ENCODE data around the gene SRC. TPM values are rescaled to one million over a fixed set of nuclear protein-coding genes. Genes with fewer than 3 reads are reported as not detected.
A peak's percentile ranks its signal among the peaks of the same experiment; 100 is the strongest.

SRC gene
- polyA plus RNA-seq, 1 of the 3 experiments (the other 2 are of a cell fraction), result 23.8 TPM

GRCh38 chr20:37393863-37394542 lies 48.1 kb downstream of the SRC start:
- H3K27ac ChIP-seq (ENCODE audit: low read depth in 2 of 2, low read length in 1 of 2), result peak overlapping the region in 1 of 2 experiments; percentile 88; a peak in 2 of 4 replicates
- CTCF ChIA-PET, result interaction anchor here (0.6 to 5.9 kb wide), 4 partner anchors 9 to 122 kb away, joined by 3 to 48 read pairs (median 3); no protein-coding TSS in a partner anchor

GRCh38 chr20:37394543-37395409 lies 48.8 kb downstream of the SRC start:
- H3K36me3 ChIP-seq (replicated peaks in 1 of 2; ENCODE audit: control insufficient read depth in 1 of 2, insufficient read depth in 2 of 2, low read length in 1 of 2), result peaks cover 11 to 27% of the 10 kb centered on the region in 2 experiments
- peak; percentile 91 for DNase-seq
- no peak overlapping the region for H2AFZ ChIP-seq (ENCODE audit: low read depth)
- no peaks in the 10 kb centered on the region for H3K9me3 ChIP-seq
- POLR2A ChIA-PET, result interaction anchor here (0.6 kb wide), 1 partner anchor 1038 kb away, joined by 3 read pairs; no protein-coding TSS in a partner anchor
- peak overlapping the region in 1 of 2 experiments; percentile 88; a peak in 2 of 4 replicates for H3K27ac ChIP-seq (ENCODE audit: low read depth in 2 of 2, low read length in 1 of 2)
- peaks cover 0 to 61% of the 10 kb centered on the region in 2 experiments; a peak in 2 of 4 replicates for H3K4me1 ChIP-seq (ENCODE audit: control insufficient read depth in 1 of 2, insufficient read depth in 2 of 2, low read depth in 1 of 2, low read length in 1 of 2)
- TF ChIP-seq MEF2A (IDR thresholded peaks at IDR 0.05; ENCODE audit: borderline replicate concordance, low read depth) (no peak), GATA2 (CRISPR knock-in tag; IDR thresholded peaks at IDR 0.05) (peak; percentile 88), FOXJ3 (CRISPR knock-in tag; IDR thresholded peaks at IDR 0.05) (peak; percentile 82), EP300 (IDR thresholded peaks at IDR 0.05; ENCODE audit: borderline replicate concordance in 1 of 2, low read depth in 1 of 2, low read length in 1 of 2) (peak in 1 of 2 experiments; percentile 52; a peak in 1 of 4 replicates), MXI1 (IDR thresholded peaks at IDR 0.05; ENCODE audit: low read depth, low read length) (peak; percentile 74; the same call in 1 of the 2 replicates), RAD21 (IDR thresholded peaks at IDR 0.05; ENCODE audit: low read length) (peak; percentile 24), MAX (IDR thresholded peaks at IDR 0.05; ENCODE audit: low read depth) (peak; percentile 44; the same call in 1 of the 2 replicates), IRF3 (IDR thresholded peaks at IDR 0.05; ENCODE audit: low read depth, low read length) (no peak), CHD2 (IDR thresholded peaks at IDR 0.05; ENCODE audit: low read length, partially characterized antibody) (peak; percentile 60)
- H3K79me2 ChIP-seq (ENCODE audit: insufficient read depth), result no peaks in the 10 kb centered on the region
- H3K9ac ChIP-seq, result no peak overlapping the region
- H3F3A ChIP-seq (replicated peaks; ENCODE audit: insufficient read depth), result no peaks in the 10 kb centered on the region
- WGBS (ENCODE audit: low lambda C conversion rate), result 68% methylated on average over 13 of the region's 19 CpGs
- CTCF ChIA-PET, result interaction anchor here (0.6 to 5.9 kb wide), 9 partner anchors 10 to 199 kb away, joined by 3 to 48 read pairs (median 3); no protein-coding TSS in a partner anchor
- no peaks in the 10 kb centered on the region for H4K20me1 ChIP-seq (ENCODE audit: insufficient read depth)
- H3K27me3 ChIP-seq (ENCODE audit: insufficient read depth), result no peaks in the 10 kb centered on the region
- H3K4me2 ChIP-seq, result no peak overlapping the region
- no peak overlapping the region for H3K4me3 ChIP-seq (ENCODE audit: low read depth in 2 of 2, low read length in 1 of 2)
- H3K9me2 ChIP-seq, result no peaks in the 10 kb centered on the region

More at GRCh38 chr20:37393863-37394542, 48.1 kb downstream of the SRC start:
- Histone ChIP-seq H3K9ac (no peak overlapping the region), H3K9me3 (no peaks in the 10 kb centered on the region), H3F3A (replicated peaks; ENCODE audit: insufficient read depth) (no peaks in the 10 kb centered on the region), H3K79me2 (ENCODE audit: insufficient read depth) (no peaks in the 10 kb centered on the region), H3K4me2 (no peak overlapping the region), H3K4me1 (ENCODE audit: control insufficient read depth in 1 of 2, insufficient read depth in 2 of 2, low read depth in 1 of 2, low read length in 1 of 2) (peaks cover 0 to 61% of the 10 kb centered on the region in 2 experiments; a peak in 2 of 4 replicates), H3K9me2 (no peaks in the 10 kb centered on the region), H3K27me3 (ENCODE audit: insufficient read depth) (no peaks in the 10 kb centered on the region), H3K36me3 (replicated peaks in 1 of 2; ENCODE audit: control insufficient read depth in 1 of 2, insufficient read depth in 2 of 2, low read length in 1 of 2) (peaks cover 8 to 29% of the 10 kb centered on the region in 2 experiments), H2AFZ (ENCODE audit: low read depth) (no peak overlapping the region), H4K20me1 (ENCODE audit: insufficient read depth) (no peaks in the 10 kb centered on the region), H3K4me3 (ENCODE audit: low read depth in 2 of 2, low read length in 1 of 2) (peak overlapping the region in 1 of 2 experiments; percentile 12; a peak in 1 of 4 replicates)
- TF ChIP-seq GATA2 (CRISPR knock-in tag; IDR thresholded peaks at IDR 0.05) (no peak), JUND (IDR thresholded peaks at IDR 0.05) (no peak)
- DNase-seq, result peak; percentile 50
- POLR2A ChIA-PET, result interaction anchor here (0.6 kb wide), 1 partner anchor 1039 kb away, joined by 3 read pairs; no protein-coding TSS in a partner anchor
- 83% methylated on average over 21 of the region's 22 CpGs for WGBS (ENCODE audit: low lambda C conversion rate)

All from SK-N-SH (cell line).